Lung (tissue), 12 donors: ENCODE measurements around the gene ATRNL1. TPM values are rescaled to one million over a fixed set of nuclear protein-coding genes. Genes with fewer than 3 reads are reported as not detected.

ENCODE experiments used
- ATAC-seq: fragments of 200-7000 bp; cut with Tn5 transposase; one replicate; pipeline ENCODE4 v1.9.1; 2020; ENCODE audit warnings: moderate number of reproducible peaks; ENCODE audit not compliant: insufficient read depth, low FRiP score
- DNase-seq, 3 donors: peaks; one replicate each; pipeline ENCODE4 v3.0.0-alpha.2; 2013 to 2017
- H3K27ac ChIP-seq, 2 donors: one replicate each; pipeline ENCODE4 v1.5.1; 2013; ENCODE audit warnings: mild to moderate bottlenecking in 2 of 2, moderate library complexity in 2 of 2, control low read depth in 1 of 2, inconsistent platforms in 1 of 2, low read depth in 1 of 2, low read length in 1 of 2
- H3K27me3 ChIP-seq, 3 donors: one replicate each; pipeline ENCODE4 v1.5.1; 2013; ENCODE audit warnings: low read length in 2 of 3; ENCODE audit not compliant: control insufficient read depth in 3 of 3, insufficient read depth in 3 of 3
- H3K36me3 ChIP-seq, 4 donors: one replicate each; pipeline ENCODE4 v1.5.1; 2013; ENCODE audit warnings: low read length in 4 of 4, mild to moderate bottlenecking in 1 of 4, moderate library complexity in 1 of 4; ENCODE audit not compliant: control insufficient read depth in 4 of 4, insufficient read depth in 4 of 4
- H3K4me1 ChIP-seq, 5 donors: one replicate each; pipeline ENCODE4 v1.5.1; 2013; ENCODE audit warnings: low read length in 5 of 5, mild to moderate bottlenecking in 2 of 5, moderate library complexity in 1 of 5; ENCODE audit not compliant: control insufficient read depth in 5 of 5, insufficient read depth in 5 of 5
- H3K4me3 ChIP-seq: one replicate; pipeline ENCODE4 v1.5.1; 2013; ENCODE audit warnings: mild to moderate bottlenecking, control low read depth, moderate library complexity
- H3K9ac ChIP-seq, 2 donors: one replicate each; pipeline ENCODE4 v1.5.1; 2013; ENCODE audit warnings: low read length in 2 of 2, control low read depth in 1 of 2; ENCODE audit not compliant: insufficient read depth in 1 of 2
- H3K9me3 ChIP-seq, 4 donors: one replicate each; pipeline ENCODE4 v1.5.1; 2013; ENCODE audit warnings: low read length in 3 of 4, mild to moderate bottlenecking in 1 of 4, moderate library complexity in 1 of 4; ENCODE audit not compliant: control insufficient read depth in 4 of 4, insufficient read depth in 3 of 4
- CTCF ChIP-seq: IDR thresholded peaks from 2 replicates; pipeline ENCODE4 v1.5.1; 2012; ENCODE audit warnings: mild to moderate bottlenecking; ENCODE audit errors: control extremely low read depth, extremely low read depth
- WGBS, 2 donors: extraction: QIAGEN DNeasy Blood & Tissue Kit; methylation state at CpG; one replicate each; pipeline ENCODE4 v1.1.7; 2013; 5-methylcytosine and 5-hydroxymethylcytosine counted together
- polyA plus RNA-seq, 2 donors: library from polyadenylated mRNA; stranded (reverse); fragments of 200-250 nt; gene quantifications; one replicate each; pipeline ENCODE4 v1.2.1, GENCODE V29; 2013
- total RNA-seq, 2 donors: library from RNA; depleted of rRNA in 1 of 2; stranded (reverse); fragments of >200 nt in 1 of 2; gene quantifications; one replicate each; pipeline ENCODE4 v1.2.1, GENCODE V29; 2014 to 2021
- donor health status: control.
- donor health status: control.
- donor health status: Bipolar disorder and iron deficiency.
- donor health status: healthy.
- donor health status: DM: yes; HTN: yes; CAD: no.

The ATRNL1 gene
- total and polyA plus RNA-seq, 4 donors: 0.05 to 11.1 (median 0.24) TPM

- Histone ChIP-seq H3K36me3 (no peaks in the 10 kb centered on the region), H3K4me1 (peaks cover 0 to 15% (median 0%) of the 10 kb centered on the region in 5 donors), H3K27me3 (no peaks in the 10 kb centered on the region), H3K9ac (no peak overlapping the region), H3K9me3 (no peaks in the 10 kb centered on the region), H3K4me3 (no peak overlapping the region), H3K27ac (no peak overlapping the region)
- WGBS, 2 donors: 65 to 74% methylated on average over 5 of the region's 5 CpGs
- ATAC-seq (no peak), DNase-seq (no peak)
- no peak for TF ChIP-seq CTCF
Observed at GRCh38 chr10:115063701-115064658, 29.2 kb upstream of the ATRNL1 start.

- Histone ChIP-seq H3K9me3 (no peaks in the 10 kb centered on the region), H3K27me3 (no peaks in the 10 kb centered on the region), H3K36me3 (no peaks in the 10 kb centered on the region), H3K27ac (no peak overlapping the region), H3K9ac (no peak overlapping the region), H3K4me3 (no peak overlapping the region), H3K4me1 (peaks cover 0 to 15% (median 0%) of the 10 kb centered on the region in 5 donors)
- DNase-seq: peak; percentile 49 to 69 (median 64)
- no peak for ATAC-seq
- TF ChIP-seq CTCF: no peak
- 54 to 64% methylated on average over 6 of the region's 6 CpGs for WGBS, 2 donors
Observed at GRCh38 chr10:115065801-115066200, 27.4 kb upstream of the ATRNL1 start.

GRCh38 chr10:115066528-115066927 is 26.6 kb upstream of the ATRNL1 start:
- no peak for TF ChIP-seq CTCF

More at GRCh38 chr10:115066528-115066927, 26.6 kb upstream of the ATRNL1 start:
- Histone ChIP-seq H3K36me3 (no peaks in the 10 kb centered on the region), H3K4me1 (peaks cover 0 to 15% (median 0%) of the 10 kb centered on the region in 5 donors), H3K4me3 (no peak overlapping the region), H3K27ac (no peak overlapping the region), H3K9me3 (no peaks in the 10 kb centered on the region), H3K9ac (no peak overlapping the region), H3K27me3 (no peaks in the 10 kb centered on the region)
- no peak for DNase-seq
- ATAC-seq: no peak
- 65 to 89% methylated on average over 1 of the region's 1 CpG for WGBS, 2 donors
